Measurements from ENCODE around the gene ITGA2B. TPM values are rescaled to one million over a fixed set of nuclear protein-coding genes. Genes with fewer than 3 reads are reported as not detected.
"Not testable (repeated sequence)": the region's sequence is repeated elsewhere in the genome, so short reads cannot be mapped to it uniquely, and the experiment has no call there.

ITGA2B gene
- total and polyA plus RNA-seq, 7 experiments from 2014 or later, result 0.43 to 19.7 (median 0.67) TPM; not detected in 2

- no peak overlapping the region for H3K4me3 Mint-ChIP-seq
- peaks cover 6% of the 10 kb centered on the region in 2 donors for H3K4me1 ChIP-seq (ENCODE audit: control insufficient read depth in 2 of 2, insufficient read depth in 2 of 2, low read length in 2 of 2)
These were observed 39.8 kb downstream of the ITGA2B start for GRCh38 chr17:44349553-44350070.

GRCh38 chr17:44348988-44349364 is 40.5 kb downstream of the ITGA2B start:
- POLR2A ChIA-PET, result interaction anchor here (1.5 kb wide), 1 partner anchor 22 kb away, joined by 3 read pairs; no protein-coding TSS in a partner anchor
- H3K9me3 Mint-ChIP-seq, result no peaks in the 10 kb centered on the region
- H3K27ac Mint-ChIP-seq, result no peak overlapping the region
- CTCF ChIA-PET, result interaction anchor here (1.6 kb wide), 1 partner anchor 147 kb away, joined by 4 read pairs; no protein-coding TSS in a partner anchor
- no peaks in the 10 kb centered on the region for H3K9me3 ChIP-seq (ENCODE audit: control insufficient read depth in 2 of 3, low read length in 3 of 3)
- ATAC-seq (no peak), DNase-seq (no peak)
- H3K27me3 Mint-ChIP-seq, result peaks cover 0 to 4% (median 0%) of the 10 kb centered on the region in 5 donors
- H3K36me3 Mint-ChIP-seq, result peaks cover 0 to 4% (median 0%) of the 10 kb centered on the region in 5 donors
- peaks cover 0 to 13% (median 0%) of the 10 kb centered on the region in 3 experiments for H3K36me3 ChIP-seq (ENCODE audit: control insufficient read depth in 2 of 3, insufficient read depth in 3 of 3, low read length in 3 of 3)
- intact Hi-C loops (cut with micrococcal nuclease), result loop anchor here (5.0 kb wide), 2 partner anchors 227 to 277 kb away; partner anchors contain the start of genes G6PC3 (in 1 of the 2) and HDAC5 (in 1 of the 2)
- H3K4me1 Mint-ChIP-seq, result peaks cover 8 to 27% (median 22%) of the 10 kb centered on the region in 7 donors
- H3K4me1 ChIP-seq (ENCODE audit: control insufficient read depth in 2 of 2, insufficient read depth in 2 of 2, low read length in 2 of 2), result peaks cover 6% of the 10 kb centered on the region in 2 donors
- no peak overlapping the region for H3K27ac ChIP-seq (ENCODE audit: low read depth, low read length)
- no peaks in the 10 kb centered on the region for H3K27me3 ChIP-seq (ENCODE audit: control insufficient read depth in 2 of 2, insufficient read depth in 2 of 2, low read length in 2 of 2)
- H3K4me3 Mint-ChIP-seq, result no peak overlapping the region
- H3K4me3 ChIP-seq (ENCODE audit: low read length), result no peak overlapping the region

More at GRCh38 chr17:44349553-44350070, 39.8 kb downstream of the ITGA2B start:
- no peak overlapping the region for H3K27ac ChIP-seq (ENCODE audit: low read depth, low read length)
- H3K36me3 Mint-ChIP-seq, result peaks cover 0 to 4% (median 0%) of the 10 kb centered on the region in 5 donors
- no peaks in the 10 kb centered on the region for H3K9me3 Mint-ChIP-seq
- ChIA-PET CTCF (interaction anchor here (1.2 to 1.6 kb wide), 3 partner anchors 8 to 148 kb away, joined by 3 to 4 read pairs (median 3); no protein-coding TSS in a partner anchor), POLR2A (interaction anchor here (1.5 to 1.7 kb wide), 2 partner anchors 23 to 140 kb away, joined by 3 to 6 read pairs; no protein-coding TSS in a partner anchor)
- peaks cover 0 to 13% (median 0%) of the 10 kb centered on the region in 3 experiments for H3K36me3 ChIP-seq (ENCODE audit: control insufficient read depth in 2 of 3, insufficient read depth in 3 of 3, low read length in 3 of 3)
- no peak overlapping the region for H3K27ac Mint-ChIP-seq
- no peak overlapping the region for H3K4me3 ChIP-seq (ENCODE audit: low read length)
- H3K4me1 Mint-ChIP-seq, result peaks cover 8 to 22% (median 21%) of the 10 kb centered on the region in 7 donors
- H3K27me3 ChIP-seq (ENCODE audit: control insufficient read depth in 2 of 2, insufficient read depth in 2 of 2, low read length in 2 of 2), result no peaks in the 10 kb centered on the region
- DNase-seq (no peak), ATAC-seq (no peak)
- intact Hi-C loops (cut with micrococcal nuclease), result loop anchor here (1.0 to 5.0 kb wide), 4 partner anchors 139 to 405 kb away; partner anchors contain the start of genes G6PC3 (in 1 of the 2) and HDAC5 (in 1 of the 2)
- no peaks in the 10 kb centered on the region for H3K9me3 ChIP-seq (ENCODE audit: control insufficient read depth in 2 of 3, low read length in 3 of 3)
- H3K27me3 Mint-ChIP-seq, result peaks cover 0 to 4% (median 0%) of the 10 kb centered on the region in 5 donors

- H3K4me1 ChIP-seq (ENCODE audit: control insufficient read depth in 2 of 2, insufficient read depth in 2 of 2, low read length in 2 of 2), result peaks cover 6% of the 10 kb centered on the region in 2 donors
- no peak overlapping the region for H3K27ac ChIP-seq (ENCODE audit: low read depth, low read length)
- no peaks in the 10 kb centered on the region for H3K9me3 ChIP-seq (ENCODE audit: control insufficient read depth in 2 of 3, low read length in 3 of 3)
- intact Hi-C loops (cut with micrococcal nuclease), result loop anchor here (5.0 kb wide), 2 partner anchors 226 to 276 kb away; partner anchors contain the start of genes G6PC3 (in 1 of the 2) and HDAC5 (in 1 of the 2)
- Mint-ChIP-seq H3K9me3 (no peaks in the 10 kb centered on the region), H3K4me1 (peaks cover 8 to 28% (median 22%) of the 10 kb centered on the region in 7 donors), H3K27me3 (peaks cover 0 to 9% (median 5%) of the 10 kb centered on the region in 5 donors), H3K4me3 (no peak overlapping the region), H3K36me3 (peaks cover 0 to 4% (median 0%) of the 10 kb centered on the region in 5 donors), H3K27ac (no peak overlapping the region)
- POLR2A ChIA-PET, result no interaction called here
- peak; percentile 54 for ATAC-seq
- CTCF ChIA-PET, result no interaction called here
- peaks cover 0 to 13% (median 0%) of the 10 kb centered on the region in 3 experiments for H3K36me3 ChIP-seq (ENCODE audit: control insufficient read depth in 2 of 3, insufficient read depth in 3 of 3, low read length in 3 of 3)
- no peak overlapping the region for H3K4me3 ChIP-seq (ENCODE audit: low read length)
- no peak for DNase-seq
- H3K27me3 ChIP-seq (ENCODE audit: control insufficient read depth in 2 of 2, insufficient read depth in 2 of 2, low read length in 2 of 2), result no peaks in the 10 kb centered on the region
These were observed 41.0 kb downstream of the ITGA2B start for GRCh38 chr17:44348234-44348987.

- H3K27me3 ChIP-seq (ENCODE audit: control insufficient read depth in 2 of 2, insufficient read depth in 2 of 2, low read length in 2 of 2); H3K36me3 Mint-ChIP-seq; H3K9me3 Mint-ChIP-seq; POLR2A ChIA-PET; DNase-seq; H3K9me3 ChIP-seq (ENCODE audit: control insufficient read depth in 2 of 3, low read length in 3 of 3); H3K4me1 ChIP-seq (ENCODE audit: control insufficient read depth in 2 of 2, insufficient read depth in 2 of 2, low read length in 2 of 2); H3K27ac ChIP-seq (ENCODE audit: low read depth, low read length); H3K4me3 Mint-ChIP-seq; H3K4me3 ChIP-seq (ENCODE audit: low read length); ATAC-seq: not testable (repeated sequence)
- H3K36me3 ChIP-seq (ENCODE audit: control insufficient read depth in 2 of 3, insufficient read depth in 3 of 3, low read length in 3 of 3), result peaks cover 0 to 11% (median 0%) of the 10 kb centered on the region in 3 experiments
- Mint-ChIP-seq H3K4me1 (peaks cover 8 to 28% (median 19%) of the 10 kb centered on the region in 7 donors), H3K27me3 (peaks cover 0 to 13% (median 5%) of the 10 kb centered on the region in 5 donors), H3K27ac (peak overlapping the region in 1 of 9 donors; percentile 51)
- intact Hi-C loops (cut with micrococcal nuclease), result loop anchor here (5.0 kb wide), 2 partner anchors 225 to 275 kb away; partner anchors contain the start of genes G6PC3 (in 1 of the 2) and HDAC5 (in 1 of the 2)
- CTCF ChIA-PET, result interaction anchor here (0.7 to 1.0 kb wide), 5 partner anchors 9 to 1014 kb away, joined by 3 to 6 read pairs (median 4); no protein-coding TSS in a partner anchor
These were observed 42.0 kb downstream of the ITGA2B start for GRCh38 chr17:44347206-44348055.

- DNase-seq (no peak), ATAC-seq (no peak)
- POLR2A ChIA-PET, result interaction anchor here (0.6 to 1.8 kb wide), 11 partner anchors 8 to 283 kb away, joined by 3 to 7 read pairs (median 4); partner anchors contain the start of gene GPATCH8
- no peaks in the 10 kb centered on the region for H3K36me3 Mint-ChIP-seq
- no peaks in the 10 kb centered on the region for H3K9me3 Mint-ChIP-seq
- H3K27ac Mint-ChIP-seq, result peak overlapping the region in 7 of 9 donors; percentile 72 to 88 (median 82)
- peak overlapping the region; percentile 71 for H3K27ac ChIP-seq (ENCODE audit: low read depth, low read length)
- H3K4me3 Mint-ChIP-seq, result peak overlapping the region; percentile 88 to 96 (median 93)
- CTCF ChIA-PET, result interaction anchor here (0.5 to 2.8 kb wide), 12 partner anchors 9 to 383 kb away, joined by 3 to 29 read pairs (median 4); partner anchors contain the start of gene FAM171A2
- peaks cover 8 to 28% (median 19%) of the 10 kb centered on the region in 7 donors for H3K4me1 Mint-ChIP-seq
- no peaks in the 10 kb centered on the region for H3K36me3 ChIP-seq (ENCODE audit: control insufficient read depth in 2 of 3, insufficient read depth in 3 of 3, low read length in 3 of 3)
- no peaks in the 10 kb centered on the region for H3K9me3 ChIP-seq (ENCODE audit: control insufficient read depth in 2 of 3, low read length in 3 of 3)
- H3K27me3 Mint-ChIP-seq, result peaks cover 0 to 19% (median 5%) of the 10 kb centered on the region in 5 donors
- H3K4me3 ChIP-seq (ENCODE audit: low read length), result peak overlapping the region; percentile 88
- peaks cover 6% of the 10 kb centered on the region in 2 donors for H3K4me1 ChIP-seq (ENCODE audit: control insufficient read depth in 2 of 2, insufficient read depth in 2 of 2, low read length in 2 of 2)
- no peaks in the 10 kb centered on the region for H3K27me3 ChIP-seq (ENCODE audit: control insufficient read depth in 2 of 2, insufficient read depth in 2 of 2, low read length in 2 of 2)
- intact Hi-C loops (cut with micrococcal nuclease), result loop anchor here (5.0 kb wide), 2 partner anchors 224 to 274 kb away; partner anchors contain the start of genes G6PC3 (in 1 of the 2) and HDAC5 (in 1 of the 2)
These were observed 43.2 kb downstream of the ITGA2B start for GRCh38 chr17:44346064-44346844.
